Mammary epithelial cell (primary cell): ENCODE measurements around the gene RAPSN.

Source experiments
- CTCF ChIP-seq, 2 donors: IDR thresholded peaks in 1 of 2; conservative IDR thresholded peaks in 1 of 2; 2 replicates each; pipeline ENCODE4 v1.5.1; 2011 to 2012; ENCODE audit warnings: inconsistent platforms in 2 of 2, low read length in 2 of 2, mild to moderate bottlenecking in 2 of 2, control low read depth in 1 of 2, low read depth in 1 of 2; ENCODE audit not compliant: insufficient read depth in 1 of 2; ENCODE audit errors: extremely low read depth in 1 of 2
- EZH2 ChIP-seq: IDR thresholded peaks from 2 replicates; pipeline ENCODE4 v1.6.1; 2012; ENCODE audit warnings: low read length, inconsistent platforms, borderline replicate concordance

DNA sequence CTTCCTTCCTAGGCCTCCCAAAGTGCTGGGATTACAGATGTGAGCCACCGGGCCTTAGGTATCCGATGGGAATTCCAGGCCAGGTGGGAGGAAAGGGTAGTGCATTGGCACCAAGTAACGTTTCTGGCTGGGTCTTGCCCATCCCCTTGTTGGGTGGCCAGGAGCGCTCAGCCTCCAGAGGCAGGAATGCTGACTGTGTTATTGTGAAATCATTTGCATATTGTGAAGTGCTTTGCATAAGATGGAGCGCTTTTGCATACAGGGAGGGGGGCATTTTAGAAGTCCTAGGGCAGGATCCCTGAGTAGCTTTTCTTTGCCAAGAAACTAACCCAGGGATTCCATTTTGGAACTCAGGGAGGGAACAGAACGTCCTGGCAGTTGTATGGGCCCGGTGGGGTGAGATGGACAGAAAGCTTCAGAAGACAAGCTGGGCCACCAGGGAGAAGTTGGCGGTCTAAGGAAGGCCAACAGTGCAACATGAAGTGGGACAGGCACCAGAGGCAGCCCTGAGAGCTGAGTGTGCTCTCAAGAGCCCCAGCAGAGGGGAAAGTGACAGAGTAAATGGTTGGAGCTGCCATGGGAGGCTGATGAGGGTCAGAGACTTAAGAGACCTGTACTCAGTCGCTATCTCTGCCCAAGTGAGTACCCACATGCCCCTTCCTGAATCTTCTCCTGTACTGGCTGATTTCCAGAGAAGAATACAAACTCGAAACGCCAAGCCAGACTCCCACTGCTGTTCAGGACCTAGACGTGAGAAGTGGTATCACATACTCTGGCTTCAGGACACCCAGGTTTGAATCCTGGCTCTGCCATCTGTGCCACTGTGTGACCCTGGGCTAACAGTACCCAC, 41.8 kb downstream of the RAPSN start:
- TF ChIP-seq CTCF (conservative IDR thresholded peaks at IDR 0.05 in 1 of 2, IDR thresholded peaks at IDR 0.05 in 1 of 2; ENCODE audit: extremely low read depth in 1 of 2, insufficient read depth in 1 of 2, low read depth in 1 of 2, low read length in 2 of 2) (peak; percentile 10 to 28), EZH2 (no peak)
